Measurements from ENCODE around the gene MPZ. TPM values are rescaled to one million over a fixed set of nuclear protein-coding genes. Genes with fewer than 3 reads are reported as not detected.

MPZ gene
- total and polyA plus RNA-seq, 9 of the 15 experiments (the other 6 are each of a cell fraction or from before 2014, with no cell fraction given): 0.22 to 16.6 (median 10.9) TPM

GRCh38 chr1:161330346-161330745 lies 20.6 kb upstream of the MPZ start:
- BruUV-seq (replicated peaks): no TSS peak
- in situ Hi-C loops (cut with MboI): no loop called here
- H3K4me1 ChIP-seq (replicated peaks in 1 of 2; ENCODE audit: control insufficient read depth in 2 of 2, insufficient read depth in 2 of 2, low read length in 2 of 2): no peaks in the 10 kb centered on the region
- no peak for DNase-seq (ENCODE audit: extremely low read depth in 1 of 4, low spot score in 3 of 4)
- H3K79me2 ChIP-seq (ENCODE audit: control insufficient read depth, insufficient read depth, low read length): no peaks in the 10 kb centered on the region
- H4K20me1 ChIP-seq (replicated peaks; ENCODE audit: control insufficient read depth, insufficient read depth, low read length): no peaks in the 10 kb centered on the region
- H3K9me1 ChIP-seq (ENCODE audit: control insufficient read depth, insufficient read depth, low read length): no peaks in the 10 kb centered on the region
- no peak overlapping the region for H3K4me3 ChIP-seq
- H2AFZ ChIP-seq (ENCODE audit: low read depth, low read length): no peak overlapping the region
- WGBS (ENCODE audit: insufficient coverage, low coverage, missing lambda C conversion rate): 95% methylated on average over 4 of the region's 4 CpGs
- H3K9ac ChIP-seq (ENCODE audit: insufficient read depth in 1 of 2, low read depth in 2 of 2, low read length in 2 of 2): no peak overlapping the region
- ChIA-PET POLR2A (no interaction called here), CTCF (ENCODE audit: low intra/inter-chr PET ratio) (no interaction called here)
- no peaks in the 10 kb centered on the region for H3K27me3 ChIP-seq (ENCODE audit: control insufficient read depth in 2 of 2, insufficient read depth in 2 of 2, low read length in 2 of 2)
- H3K36me3 ChIP-seq (ENCODE audit: control insufficient read depth, insufficient read depth, low read length): peaks cover 82% of the 10 kb centered on the region
- H3K4me2 ChIP-seq (ENCODE audit: insufficient read depth, low read length): no peak overlapping the region
- no peak for FAIRE-seq
- no peaks in the 10 kb centered on the region for H3K9me3 ChIP-seq (replicated peaks; ENCODE audit: control insufficient read depth, insufficient read depth, low read depth, low read length)
- no peak for ATAC-seq
- intact Hi-C loops (cut with micrococcal nuclease): no loop called here
- H3K27ac ChIP-seq (ENCODE audit: extremely low read depth, low read depth, low read length): no peak overlapping the region; the same call in 2 of the 3 replicates
- TF ChIP-seq POLR3A (IDR thresholded peaks at IDR 0.05; ENCODE audit: borderline replicate concordance, extremely low read depth, insufficient read depth, insufficient read length) (no peak), BACH1 (tag; IDR thresholded peaks at IDR 0.05) (no peak), ARID3B (CRISPR knock-in tag; IDR thresholded peaks at IDR 0.05; ENCODE audit: borderline replicate concordance) (no peak), ZBTB17 (CRISPR knock-in tag; IDR thresholded peaks at IDR 0.05) (no peak), ZNF354B (CRISPR knock-in tag; IDR thresholded peaks at IDR 0.05) (no peak), HDAC8 (tag; IDR thresholded peaks at IDR 0.05) (no peak), ZKSCAN8 (CRISPR knock-in tag; IDR thresholded peaks at IDR 0.05) (no peak), THRAP3 (IDR thresholded peaks at IDR 0.05; ENCODE audit: borderline replicate concordance) (no peak), NELFE (IDR thresholded peaks at IDR 0.05; ENCODE audit: insufficient read depth, insufficient read length) (no peak), ZNF217 (CRISPR knock-in tag; IDR thresholded peaks at IDR 0.05) (no peak), ZNF639 (CRISPR knock-in tag; conservative IDR thresholded peaks at IDR 0.05 in 1 of 2, IDR thresholded peaks at IDR 0.05 in 1 of 2) (no peak), ZNF239 (CRISPR knock-in tag; IDR thresholded peaks at IDR 0.05) (no peak)
